Midbrain (tissue), 1 donor: ENCODE data around the gene PARD6B.
A peak's percentile ranks its signal among the peaks of the same experiment; 100 is the strongest.
"Not testable (repeated sequence)": the region's sequence is repeated elsewhere in the genome, so short reads cannot be mapped to it uniquely, and the experiment has no call there.

ENCODE experiments used
- DNase-seq: peaks from one replicate; lab custom pipeline; 2025; lab: John Stamatoyannopoulos, UW

The PARD6B gene

GRCh38 chr20:50746138-50746940 lies 15.0 kb downstream of the PARD6B start:
- DNase-seq: no peak

GRCh38 chr20:50747275-50747674 lies 15.9 kb downstream of the PARD6B start:
- DNase-seq: no peak

- DNase-seq: no peak
These were observed 18.8 kb downstream of the PARD6B start for GRCh38 chr20:50750145-50750671.

- no peak for DNase-seq
These were observed 21.8 kb downstream of the PARD6B start for GRCh38 chr20:50753152-50753551.

- DNase-seq: no peak
These were observed 23.0 kb downstream of the PARD6B start for GRCh38 chr20:50754420-50754819.

GRCh38 chr20:50756447-50756846 lies 25.1 kb downstream of the PARD6B start:
- no peak for DNase-seq

GRCh38 chr20:50758469-50758868 lies 27.1 kb downstream of the PARD6B start:
- no peak for DNase-seq

GRCh38 chr20:50758992-50759391 lies 27.6 kb downstream of the PARD6B start:
- no peak for DNase-seq

GRCh38 chr20:50759678-50760077 lies 28.3 kb downstream of the PARD6B start:
- DNase-seq: no peak

GRCh38 chr20:50762045-50762422 lies 30.7 kb downstream of the PARD6B start:
- DNase-seq: no peak

- DNase-seq: peak; percentile 82
These were observed 31.2 kb downstream of the PARD6B start for GRCh38 chr20:50762435-50763220.

GRCh38 chr20:50763550-50764458 lies 32.4 kb downstream of the PARD6B start:
- not testable (repeated sequence) for DNase-seq

- not testable (repeated sequence) for DNase-seq
These were observed 33.9 kb downstream of the PARD6B start for GRCh38 chr20:50765251-50765650.

- no peak for DNase-seq
These were observed 34.3 kb downstream of the PARD6B start for GRCh38 chr20:50765674-50766073.

GRCh38 chr20:50766955-50767809 lies 35.8 kb downstream of the PARD6B start:
- not testable (repeated sequence) for DNase-seq

GRCh38 chr20:50768991-50769390 lies 37.6 kb downstream of the PARD6B start:
- DNase-seq: not testable (repeated sequence)

GRCh38 chr20:50769551-50770085 lies 38.2 kb downstream of the PARD6B start:
- DNase-seq: not testable (repeated sequence)

- not testable (repeated sequence) for DNase-seq
These were observed 40.2 kb downstream of the PARD6B start for GRCh38 chr20:50771419-50772080.

GRCh38 chr20:50772420-50773185 lies 41.2 kb downstream of the PARD6B start:
- no peak for DNase-seq
